CD4-positive, alpha-beta T cell treated with Interleukin-15 for 1 hour (primary cell): ENCODE measurements around the gene FOXC1.

Experiments used
- DNase-seq: peaks from one replicate; pipeline ENCODE4 v3.0.0-alpha.2; 2020

The FOXC1 gene

DNA sequence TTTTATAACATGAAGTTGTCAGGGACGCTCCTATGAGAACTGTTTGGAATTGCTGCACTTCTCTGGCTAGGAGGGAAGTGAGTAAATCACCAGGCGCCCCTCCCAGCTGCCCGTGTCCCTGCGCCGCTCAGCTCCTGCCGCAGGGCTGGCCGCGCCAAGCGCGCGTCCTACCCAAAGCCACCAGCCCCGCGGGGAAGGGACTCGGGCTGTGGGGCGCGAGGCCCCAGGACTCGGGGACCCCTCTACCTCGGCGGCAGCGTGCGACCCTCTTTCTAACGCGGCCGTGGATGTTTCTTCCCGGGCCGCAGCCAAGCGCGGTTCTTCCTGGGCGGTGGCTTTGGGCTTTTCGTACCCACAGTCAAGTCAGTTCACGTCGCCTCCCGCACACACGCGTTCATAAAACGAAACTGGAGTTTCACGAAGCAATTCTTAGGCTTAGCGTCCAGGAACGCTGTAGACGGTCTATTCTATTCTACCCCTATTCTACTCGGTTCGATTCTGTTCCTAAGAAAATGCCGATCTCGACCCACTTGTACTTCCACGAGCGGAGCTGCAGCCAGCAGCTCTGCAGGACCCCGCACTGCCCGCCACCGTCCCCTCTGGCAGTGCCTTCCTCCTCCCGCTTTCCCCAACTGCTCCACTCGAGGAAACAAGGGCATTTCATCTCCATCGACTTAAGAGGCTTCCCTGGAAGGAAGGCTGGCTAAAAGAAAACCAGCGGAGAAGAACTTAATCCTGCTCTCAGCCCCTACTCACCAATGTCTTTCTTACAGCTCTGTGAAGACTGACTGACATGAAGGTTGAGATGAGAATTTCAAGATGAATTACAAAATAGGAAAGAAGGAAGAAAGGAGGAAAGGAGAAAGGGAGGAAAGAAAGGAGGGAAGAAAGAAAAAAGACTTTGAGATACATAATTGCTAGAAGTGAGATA lies 15.4 kb downstream of the FOXC1 start:
- no peak for DNase-seq

DNA sequence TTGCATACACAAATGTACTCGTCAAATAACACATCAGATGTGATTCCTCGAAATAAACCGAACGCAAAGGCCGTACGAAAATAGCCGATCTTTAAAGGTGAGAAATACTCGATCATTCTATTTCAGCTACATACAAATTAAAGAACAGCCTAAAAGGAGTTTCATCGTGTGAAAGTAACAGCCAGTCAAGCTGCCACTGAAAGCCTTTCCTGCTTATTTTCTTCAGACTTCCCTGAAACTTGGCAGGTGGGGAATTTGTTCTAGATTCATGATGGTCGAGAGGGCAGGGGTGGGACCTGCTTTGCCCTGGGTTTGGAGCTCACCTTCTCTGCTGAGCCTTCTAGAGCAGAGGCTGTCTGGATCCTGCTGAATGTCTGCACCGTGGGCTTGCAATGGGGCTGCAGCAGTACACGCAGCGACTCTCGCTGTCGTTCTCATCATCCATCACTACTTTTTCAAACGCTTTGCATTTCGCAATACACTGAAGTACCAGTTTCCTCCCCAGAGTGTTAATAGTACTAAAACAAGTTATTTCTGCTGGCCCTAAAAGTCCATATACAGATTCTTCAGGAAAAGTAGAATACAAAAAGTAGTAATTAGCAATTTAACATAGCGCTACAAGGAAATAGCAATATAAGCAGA lies 16.2 kb downstream of the FOXC1 start:
- no peak for DNase-seq

DNA sequence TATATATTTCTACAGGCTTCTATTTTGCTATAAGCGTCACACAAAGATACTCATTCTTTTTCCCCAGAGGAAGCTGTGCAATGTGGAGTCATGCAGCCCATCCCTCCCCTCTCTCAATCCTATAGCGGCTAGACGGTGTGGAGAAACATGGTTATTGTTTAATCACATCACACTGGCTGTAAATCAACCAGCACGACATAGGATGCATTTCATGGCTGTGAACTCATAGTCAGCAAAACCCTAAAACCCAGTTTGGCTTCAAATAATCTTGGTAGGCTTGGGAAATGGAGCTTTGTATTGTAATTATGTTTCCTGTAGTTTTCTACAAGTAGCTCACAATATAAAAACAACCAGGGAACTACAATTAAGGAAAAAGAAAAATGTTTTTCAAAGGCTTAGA lies 16.8 kb downstream of the FOXC1 start:
- no peak for DNase-seq

DNA sequence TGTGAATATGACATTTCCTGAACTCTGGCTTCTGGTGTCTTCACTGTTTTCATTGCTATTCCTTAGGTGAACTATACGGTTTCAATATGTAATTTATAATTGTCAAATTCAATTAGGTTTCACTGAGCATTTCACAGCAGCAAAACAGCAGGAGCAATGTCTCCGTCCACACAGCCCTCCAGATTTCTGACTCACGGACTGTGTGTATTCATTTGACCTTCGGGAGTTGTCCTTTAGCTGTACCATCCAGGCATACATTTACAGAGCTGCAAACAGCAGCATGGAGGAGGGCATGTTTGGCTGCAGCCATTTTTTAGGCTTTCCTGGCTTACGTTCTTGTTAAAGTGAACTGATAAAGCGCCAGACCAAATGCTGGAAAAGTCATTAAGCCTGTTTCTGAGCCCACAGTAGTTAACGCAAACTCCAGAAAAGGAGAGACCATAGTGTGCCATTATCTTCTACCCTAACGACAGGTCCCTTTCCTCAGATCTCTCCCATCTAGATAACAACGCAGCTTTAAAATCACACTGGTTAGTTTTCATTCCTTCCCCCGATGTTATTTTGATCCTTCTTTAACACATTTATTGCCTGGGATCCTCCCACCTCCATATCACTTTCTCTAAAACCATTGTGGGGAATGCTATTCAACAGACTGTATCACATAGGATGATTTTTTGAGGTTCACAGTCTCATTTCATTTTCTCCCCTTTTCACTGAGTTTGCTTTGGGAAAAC lies 18.3 kb downstream of the FOXC1 start:
- DNase-seq, result no peak

DNA sequence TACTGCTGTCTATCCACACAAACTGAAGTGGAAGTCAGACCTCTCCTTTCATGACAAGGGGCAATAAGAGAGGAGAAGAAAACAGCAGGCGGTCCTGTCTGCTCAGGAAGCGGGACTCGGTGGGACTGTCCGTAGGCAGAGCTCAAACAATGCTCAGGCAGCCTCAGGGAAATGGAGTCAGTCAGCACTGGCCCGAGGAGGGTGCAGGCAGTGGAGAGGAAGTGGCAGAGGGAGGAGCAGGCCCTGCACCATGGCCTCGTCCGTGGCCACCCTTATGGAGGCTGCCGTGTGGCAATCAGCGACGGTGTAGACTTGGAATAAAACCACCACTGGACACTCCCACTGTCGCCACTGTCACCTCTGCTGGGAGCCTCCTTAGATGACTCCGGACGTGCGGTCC lies 19.6 kb downstream of the FOXC1 start:
- no peak for DNase-seq

DNA sequence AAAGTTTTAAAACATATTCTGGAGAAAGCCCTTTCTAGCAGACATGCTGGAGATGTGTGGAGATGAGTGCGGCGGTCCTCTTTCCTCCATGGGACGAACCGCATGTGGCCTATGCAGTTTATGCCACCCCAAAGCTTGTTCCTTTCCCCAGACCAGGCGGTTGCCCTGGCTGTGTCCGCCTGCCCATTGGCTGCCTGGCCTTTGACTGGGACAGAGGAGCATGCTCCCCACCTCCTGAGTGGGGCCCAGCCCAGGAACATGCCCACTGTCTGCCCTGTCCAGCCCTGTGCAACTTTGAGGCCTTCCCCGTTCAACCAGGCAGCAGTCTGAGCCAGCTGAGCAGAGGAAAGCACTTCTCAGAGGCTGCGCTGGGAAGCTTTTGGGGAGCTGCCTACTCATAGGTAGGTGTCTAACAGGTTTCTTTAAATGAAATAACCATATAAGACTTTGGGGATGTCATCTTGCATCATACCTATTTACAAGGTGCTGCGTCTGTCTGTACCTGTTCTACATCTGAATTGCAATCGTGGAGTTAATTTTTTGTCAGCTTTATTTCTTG lies 20.6 kb downstream of the FOXC1 start:
- no peak for DNase-seq

DNA sequence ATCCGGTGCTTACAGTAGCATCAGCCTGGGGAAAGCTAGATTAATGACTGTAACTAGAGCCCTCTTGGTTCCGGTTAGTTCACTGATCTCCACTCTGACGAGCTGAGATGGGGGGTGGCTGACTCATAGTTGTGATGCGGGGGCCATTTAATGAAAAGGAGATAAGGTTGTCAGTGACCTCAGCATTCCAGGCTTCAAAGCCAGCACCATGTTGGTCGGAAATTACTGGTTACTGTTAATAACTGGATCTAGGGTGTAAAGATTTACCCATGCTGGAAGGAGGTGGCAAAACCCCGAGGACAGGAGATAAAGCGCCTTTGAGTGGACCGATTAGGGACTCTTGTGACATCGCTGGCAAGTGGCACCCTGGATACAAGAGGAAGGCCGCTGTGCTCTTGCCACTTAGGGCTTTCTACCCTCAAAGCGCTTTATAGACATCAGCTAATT lies 21.1 kb downstream of the FOXC1 start:
- no peak for DNase-seq

DNA sequence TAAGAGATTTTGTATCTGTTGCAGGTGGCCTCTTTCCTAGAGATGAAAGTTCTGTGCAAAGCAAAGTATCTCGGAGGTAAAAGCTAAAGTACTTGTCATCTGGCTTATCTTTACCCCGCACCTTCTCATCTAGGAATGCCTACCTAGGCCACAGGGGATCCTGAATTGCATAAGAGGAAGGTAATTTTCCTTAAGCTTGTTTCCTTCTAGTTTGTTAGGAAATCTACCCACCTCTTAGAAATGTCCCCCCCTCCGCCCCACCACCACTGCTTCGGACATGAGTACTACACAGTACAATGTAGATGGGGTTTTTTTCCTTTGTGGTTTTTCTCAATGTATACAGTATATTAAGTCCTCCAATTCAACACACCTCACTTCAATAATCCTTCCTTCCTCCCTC lies 21.5 kb downstream of the FOXC1 start:
- no peak for DNase-seq

DNA sequence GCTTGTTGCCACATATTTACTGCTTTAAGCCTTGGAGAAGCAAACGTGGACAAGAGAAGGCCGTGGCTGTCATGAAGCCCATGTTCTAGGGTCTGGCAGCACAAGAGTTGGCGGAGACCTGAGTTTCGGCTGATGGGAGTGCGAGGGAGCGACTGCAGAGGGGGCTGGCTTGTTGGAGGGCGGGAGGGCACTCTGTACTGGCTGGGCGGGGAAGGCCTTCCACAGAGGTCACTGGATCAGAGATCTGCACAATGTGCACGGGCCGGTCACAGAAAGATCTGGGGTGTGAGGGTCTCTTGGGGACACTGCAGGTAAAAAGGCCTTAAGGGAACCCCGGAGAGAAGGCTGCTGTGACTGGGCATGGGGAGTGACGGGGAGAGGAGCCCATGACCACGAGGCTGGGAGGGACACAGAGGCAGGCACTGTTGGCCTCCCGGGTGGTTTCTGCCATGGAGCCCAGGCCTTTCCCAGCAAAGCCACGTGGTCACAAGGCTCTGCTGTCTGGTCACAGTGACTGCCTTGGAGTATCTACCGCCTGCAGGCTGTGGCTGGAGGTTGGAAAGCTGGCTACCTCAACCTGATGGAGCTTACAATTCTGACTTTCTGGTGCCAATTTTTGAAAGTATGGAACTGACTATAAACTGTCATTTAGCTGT lies 23.8 kb downstream of the FOXC1 start:
- DNase-seq, result no peak

DNA sequence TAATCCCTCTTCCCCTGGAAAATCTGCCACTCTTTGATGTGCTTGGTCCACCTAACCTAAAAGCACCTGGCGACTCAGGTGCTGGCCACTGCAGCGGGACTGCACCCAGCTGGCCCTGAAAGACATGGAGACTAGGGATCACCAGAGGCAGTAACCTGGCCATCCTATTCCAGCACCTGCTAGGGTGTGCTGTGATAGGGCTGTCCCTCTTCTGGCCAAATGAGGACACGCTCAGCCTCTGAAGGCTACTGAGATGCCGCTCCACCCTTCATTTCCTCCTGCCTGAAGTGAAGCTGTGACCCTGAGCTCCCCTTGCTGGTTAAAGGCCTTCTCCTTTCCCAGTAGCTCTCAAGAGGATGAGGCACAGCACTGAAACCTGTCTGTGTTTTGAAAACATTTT lies 24.4 kb downstream of the FOXC1 start:
- DNase-seq, result no peak

DNA sequence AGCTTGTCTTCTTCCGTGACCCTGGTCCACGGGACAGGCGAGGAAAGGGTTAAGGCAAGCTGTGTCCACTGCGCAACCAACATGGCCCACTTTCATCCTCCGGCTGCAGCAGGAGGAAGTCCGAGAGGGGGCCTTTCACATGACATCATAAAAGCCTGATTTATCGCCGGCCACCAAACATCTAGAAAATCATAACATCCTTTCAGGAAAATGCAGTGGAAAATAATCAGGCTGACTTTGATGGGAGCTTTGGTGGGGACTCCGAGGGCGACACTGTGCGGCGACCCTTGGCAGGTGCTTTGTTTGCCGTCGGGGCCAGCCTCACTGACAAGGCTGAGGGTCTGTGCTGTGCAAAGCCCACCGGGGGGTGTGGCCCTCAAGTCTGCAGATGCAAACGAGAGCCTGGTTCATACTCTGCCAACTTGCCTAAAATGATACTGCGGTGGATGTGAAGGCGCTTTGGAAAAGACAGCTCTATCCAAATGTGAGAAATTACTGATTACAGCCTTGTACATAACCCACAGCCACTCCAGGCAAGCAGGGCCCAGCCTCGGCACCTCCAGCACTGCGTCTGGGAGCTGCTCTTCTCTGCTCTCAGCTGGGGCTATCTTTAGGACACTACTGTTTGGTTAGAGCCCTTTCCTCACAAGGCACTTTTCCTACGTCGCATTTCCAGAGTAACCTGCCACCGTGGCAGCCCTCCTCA lies 25.7 kb downstream of the FOXC1 start:
- DNase-seq, result no peak

DNA sequence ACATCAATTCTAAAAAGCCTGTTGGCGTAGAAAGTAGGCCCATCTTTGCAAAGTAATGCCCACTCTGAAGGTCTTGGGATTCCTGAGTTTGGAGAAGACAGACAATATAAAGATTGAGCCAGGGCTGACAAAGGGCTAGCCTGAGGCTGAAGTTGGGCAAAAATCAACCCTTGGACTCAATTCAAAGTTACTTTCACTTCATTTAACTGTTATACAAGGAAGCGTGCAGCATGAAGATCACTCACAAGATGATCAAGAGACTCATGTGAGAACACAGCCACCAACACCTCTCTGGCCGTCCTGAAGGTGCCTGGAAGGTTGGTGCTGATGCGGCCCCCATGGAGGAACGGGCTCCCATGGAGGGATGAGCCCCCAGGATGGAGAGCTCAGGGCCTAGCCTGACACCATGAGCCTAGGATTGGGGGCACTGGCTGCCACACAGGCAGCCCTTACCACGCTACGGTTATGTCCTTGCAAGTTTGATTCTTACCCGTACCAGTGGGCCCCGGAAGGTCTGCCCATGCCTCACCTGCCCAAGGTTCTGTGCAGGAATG lies 26.6 kb downstream of the FOXC1 start:
- no peak for DNase-seq

DNA sequence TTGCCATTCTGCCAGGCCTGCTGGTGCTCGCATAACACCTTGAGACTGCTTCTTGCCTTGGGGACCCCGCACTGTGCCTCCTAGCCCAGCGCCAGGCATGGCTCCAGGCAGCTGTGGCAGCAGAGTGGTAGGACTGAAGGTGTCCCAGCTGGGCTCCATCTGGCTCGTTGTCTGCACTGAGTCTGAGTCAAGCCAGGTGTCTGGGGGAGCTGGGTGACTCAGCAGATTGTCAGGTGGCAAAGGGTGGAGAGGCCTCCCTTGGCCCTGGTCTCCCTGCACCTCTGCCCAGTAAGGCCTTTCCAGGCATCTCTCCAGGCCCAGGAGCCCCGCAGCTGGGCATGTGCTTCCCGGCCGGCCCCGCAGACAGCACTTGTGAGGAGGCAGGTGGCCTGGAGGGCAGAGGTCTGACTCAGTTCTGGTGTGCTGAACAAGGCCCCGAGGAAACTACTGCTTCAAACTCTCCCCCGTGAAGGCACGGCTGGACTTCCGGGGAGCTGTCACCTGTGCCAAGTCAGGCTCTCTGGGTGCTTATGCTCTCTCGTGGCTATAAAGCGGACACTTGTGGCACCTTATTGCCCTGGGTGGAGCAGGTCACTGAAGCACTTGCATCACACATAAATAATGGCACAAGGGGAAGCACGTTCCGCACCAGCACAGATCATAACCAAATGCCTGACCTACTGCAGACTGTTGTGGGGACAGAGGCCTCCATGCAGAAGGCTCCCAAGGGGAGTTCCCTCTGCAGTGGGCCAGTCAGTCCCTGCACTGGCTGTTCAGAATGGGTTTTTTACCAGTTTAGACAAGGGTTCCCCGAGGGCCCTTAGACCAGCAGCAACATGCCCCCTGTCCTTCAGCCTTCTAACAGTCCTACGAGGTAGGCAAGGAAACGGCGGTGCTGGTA lies 27.5 kb downstream of the FOXC1 start:
- no peak for DNase-seq

DNA sequence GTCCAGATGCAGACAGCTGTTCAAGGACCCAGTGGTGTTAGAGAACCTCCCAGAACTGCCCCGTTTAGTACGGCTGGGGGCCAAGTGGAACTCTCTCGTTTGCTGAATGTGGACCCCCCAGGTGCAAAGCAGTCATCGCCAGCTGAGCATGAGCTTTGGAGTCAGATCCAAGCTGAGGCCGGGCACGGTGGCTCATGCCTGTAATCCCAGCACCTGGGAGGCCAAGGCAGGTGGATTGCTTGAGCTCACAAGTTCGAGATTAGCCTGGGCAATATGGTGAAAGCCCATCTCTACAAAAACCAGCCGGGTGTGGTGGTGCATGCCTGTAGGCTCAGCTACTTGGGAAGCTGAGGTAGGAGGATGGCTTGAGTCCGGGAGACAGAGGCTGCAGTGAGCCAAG lies 29.7 kb downstream of the FOXC1 start:
- no peak for DNase-seq

DNA sequence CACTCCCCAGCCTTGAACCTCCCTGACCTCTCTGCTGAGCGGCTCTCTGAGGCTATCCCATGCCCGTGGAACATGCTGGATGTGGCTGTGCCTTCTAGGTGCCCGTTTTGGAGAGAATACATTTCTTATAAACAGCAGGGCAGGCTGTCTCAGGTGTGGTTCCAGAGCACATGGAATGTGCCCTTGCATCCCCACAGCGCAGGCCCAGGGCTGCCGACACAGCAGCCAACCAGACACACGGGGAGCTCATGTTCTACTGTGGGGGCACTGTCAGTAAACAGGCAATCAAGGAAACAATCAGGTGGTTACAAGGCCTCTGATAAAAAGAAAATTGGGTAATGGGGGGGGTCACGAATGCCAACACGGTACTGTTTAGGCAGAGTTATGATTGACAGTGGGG lies 30.8 kb downstream of the FOXC1 start:
- no peak for DNase-seq

DNA sequence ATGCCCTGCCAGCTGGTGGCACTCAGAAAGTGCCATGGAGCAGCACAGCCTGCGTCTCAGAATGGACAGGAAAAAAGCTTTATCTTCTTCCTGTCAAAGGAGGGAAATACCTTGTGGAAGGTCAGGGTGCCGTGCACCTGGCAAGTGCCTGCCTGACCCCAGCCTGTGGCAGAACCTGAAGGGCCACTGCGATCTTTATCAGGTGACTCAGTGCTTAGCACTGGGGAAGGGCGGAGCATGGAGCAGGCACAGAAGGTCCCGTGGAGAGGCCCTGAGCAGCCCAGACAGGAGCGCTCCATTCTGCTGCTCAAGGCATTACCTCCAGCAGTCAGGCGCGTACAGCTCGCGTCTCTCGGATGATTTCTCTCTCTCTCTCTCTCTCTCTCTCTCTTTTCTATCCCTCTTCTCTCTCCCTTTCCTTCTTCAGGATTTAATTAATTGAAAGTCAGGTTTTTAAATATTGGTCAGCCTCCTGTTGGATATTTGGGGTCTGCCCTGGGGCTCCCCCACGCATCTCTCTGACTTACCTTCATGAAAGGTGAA lies 31.7 kb downstream of the FOXC1 start:
- DNase-seq, result no peak

DNA sequence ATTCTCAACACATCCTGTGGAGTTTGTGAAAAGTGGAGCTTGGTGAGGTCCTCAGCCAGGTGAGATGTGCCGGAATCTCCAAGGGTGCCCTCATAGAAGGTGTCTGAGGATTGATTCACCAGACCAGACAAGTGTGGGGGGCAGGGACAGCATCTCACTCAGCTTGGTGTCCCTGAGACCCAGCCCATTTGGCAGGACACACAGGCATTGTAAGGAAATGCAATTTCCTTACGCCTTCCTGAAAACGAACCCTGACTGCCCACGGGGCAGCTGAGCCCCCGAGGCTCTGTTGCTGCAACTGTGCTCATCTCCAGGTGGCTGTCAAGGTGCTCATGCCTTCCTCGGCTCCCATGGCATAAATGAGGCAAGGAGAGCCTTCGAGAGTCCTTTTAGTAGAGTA lies 33.4 kb downstream of the FOXC1 start:
- DNase-seq, result no peak

DNA sequence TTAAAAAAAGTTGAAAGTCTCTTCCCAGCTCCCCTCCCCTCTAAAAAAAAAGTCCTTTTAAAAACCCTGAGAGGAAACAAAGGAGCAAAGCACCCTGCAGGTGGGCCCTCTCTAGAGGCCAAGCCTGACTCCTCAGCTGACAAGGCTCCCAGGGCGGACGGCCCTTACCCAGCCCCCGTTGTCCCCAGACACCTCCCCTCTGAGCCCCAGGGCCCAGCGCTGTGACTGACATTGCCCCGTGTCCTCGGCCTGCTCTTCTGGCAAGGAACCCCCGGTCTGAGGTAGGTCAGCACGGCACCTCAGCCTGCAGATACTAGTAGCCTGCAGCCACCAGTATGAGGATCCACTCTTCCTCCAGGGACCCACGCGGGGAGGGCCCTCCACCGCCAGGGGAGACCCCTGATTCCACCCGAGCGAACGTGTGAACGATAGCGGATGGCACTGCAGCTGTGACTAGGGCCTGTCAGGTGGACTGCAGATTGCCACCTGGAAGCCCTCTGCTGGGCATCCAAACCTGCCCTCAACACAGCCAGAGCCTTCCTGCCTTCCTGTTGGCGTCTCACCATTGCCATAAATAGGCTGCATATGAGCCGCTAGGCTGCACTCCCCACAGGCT lies 34.2 kb downstream of the FOXC1 start:
- DNase-seq, result no peak

DNA sequence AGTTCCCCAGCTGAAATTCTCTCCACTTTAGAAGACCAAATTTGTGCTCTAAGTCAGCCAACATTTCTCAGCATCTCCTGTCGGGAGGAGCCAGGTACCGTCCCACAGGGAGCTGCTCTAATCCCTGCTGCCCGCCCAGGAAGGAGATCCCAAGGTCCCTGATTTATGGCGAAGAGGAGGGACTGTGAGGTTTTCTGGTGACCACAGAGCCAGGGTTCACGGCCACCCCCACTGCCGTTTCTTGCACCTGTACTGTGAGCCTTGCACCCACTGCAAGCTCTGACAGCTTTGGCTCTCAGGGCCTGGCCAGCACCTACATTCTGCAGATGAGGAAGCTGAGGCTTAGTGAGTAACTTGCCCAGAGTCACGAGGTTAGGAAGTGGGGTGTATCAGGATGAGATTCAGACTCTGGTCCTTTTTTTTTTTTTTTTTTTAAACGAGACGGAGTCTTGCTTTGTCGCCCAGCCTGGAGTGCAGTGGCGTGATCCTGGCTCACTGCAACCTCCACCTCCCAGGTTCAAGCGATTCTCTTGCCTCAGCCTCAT lies 34.9 kb downstream of the FOXC1 start:
- no peak for DNase-seq
